ENCODE results near the gene MRM2.

The MRM2 gene

DNA sequence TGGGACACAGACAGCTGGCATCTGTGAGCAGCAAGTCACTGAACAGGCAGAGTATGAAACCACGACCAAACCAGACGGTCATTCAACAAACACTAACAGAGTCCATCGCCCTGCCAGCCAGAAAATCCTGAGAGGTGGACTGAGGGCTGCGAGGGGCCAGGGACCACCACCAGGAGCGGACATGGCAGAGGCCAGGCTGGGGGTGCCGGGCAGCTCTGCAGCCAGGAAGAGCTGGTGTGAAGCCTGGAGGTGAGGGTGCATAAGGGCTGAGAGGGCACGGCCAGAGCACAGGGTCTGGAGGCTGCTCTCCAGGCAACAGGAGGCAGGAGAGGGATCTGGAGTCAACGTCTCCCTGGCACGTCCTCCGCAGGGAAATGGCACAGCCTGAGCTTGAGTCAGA is 24.8 kb downstream of the MRM2 start:
- Histone ChIP-seq H3K9ac (ENCODE audit: low read depth in 1 of 2, low read length in 2 of 2) (no peak overlapping the region), H3K27me3 (ENCODE audit: control insufficient read depth in 1 of 2, insufficient read depth in 2 of 2, low read length in 2 of 2) (no peaks in the 10 kb centered on the region), H3K4me3 (ENCODE audit: low read depth in 1 of 2, low read length in 2 of 2) (no peak overlapping the region), H3K36me3 (ENCODE audit: control insufficient read depth in 1 of 2, insufficient read depth in 2 of 2, low read length in 2 of 2) (peaks cover 21 to 73% of the 10 kb centered on the region in 2 donors), H3K4me1 (ENCODE audit: control insufficient read depth in 1 of 2, insufficient read depth in 2 of 2, low read length in 2 of 2) (no peaks in the 10 kb centered on the region), H3K27ac (ENCODE audit: low read depth, low read length) (no peak overlapping the region), H3K9me3 (ENCODE audit: control insufficient read depth in 1 of 2, low read length in 2 of 2) (no peaks in the 10 kb centered on the region)

DNA sequence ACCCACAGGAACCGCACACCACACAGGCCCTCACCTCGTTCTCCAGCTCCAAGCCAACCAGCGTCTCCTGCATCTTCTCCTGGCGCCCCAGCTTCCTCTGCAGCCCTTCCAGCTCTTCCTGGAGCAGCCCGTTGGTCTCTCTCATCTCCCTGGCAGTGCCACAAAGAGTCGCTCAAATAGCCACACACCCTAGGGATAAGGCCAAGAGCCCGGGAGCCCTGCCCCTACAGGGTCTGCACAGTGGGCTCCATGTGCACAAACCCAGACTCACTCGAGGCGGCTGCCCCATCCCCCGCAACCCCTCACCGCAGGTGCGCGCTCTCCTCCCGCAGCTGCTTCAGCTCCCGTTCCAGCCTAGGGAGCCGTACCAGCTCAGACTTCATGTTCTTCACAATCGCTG is 26.2 kb downstream of the MRM2 start:
- peaks cover 21 to 72% of the 10 kb centered on the region in 2 donors for H3K36me3 ChIP-seq (ENCODE audit: control insufficient read depth in 1 of 2, insufficient read depth in 2 of 2, low read length in 2 of 2)

DNA sequence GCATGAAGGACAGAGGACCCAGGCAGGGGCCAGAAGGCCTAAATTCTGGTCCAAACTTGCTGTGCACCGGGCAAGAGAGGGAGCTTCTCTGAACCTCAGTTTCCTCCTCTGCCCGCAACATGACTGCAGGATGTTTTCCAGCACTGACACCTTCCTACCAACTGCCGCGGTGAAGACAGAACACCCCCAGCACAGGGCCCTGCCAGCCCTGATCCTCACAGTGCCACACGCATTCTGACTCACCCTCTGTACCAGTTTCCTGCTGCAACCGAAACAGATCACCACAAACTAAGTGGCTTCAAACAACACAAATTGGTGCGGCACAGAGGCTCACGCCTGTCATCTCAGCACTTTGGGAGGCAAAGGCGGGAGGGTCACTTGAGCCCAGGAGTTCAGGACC is 27.4 kb downstream of the MRM2 start:
- H3K9me3 ChIP-seq (ENCODE audit: control insufficient read depth in 1 of 2, low read length in 2 of 2): no peaks in the 10 kb centered on the region
- no peak overlapping the region for H3K4me3 ChIP-seq (ENCODE audit: low read depth in 1 of 2, low read length in 2 of 2)
- no peak overlapping the region for H3K9ac ChIP-seq (ENCODE audit: low read depth in 1 of 2, low read length in 2 of 2)
- no peak overlapping the region for H3K27ac ChIP-seq (ENCODE audit: low read depth, low read length)
- no peaks in the 10 kb centered on the region for H3K27me3 ChIP-seq (ENCODE audit: control insufficient read depth in 1 of 2, insufficient read depth in 2 of 2, low read length in 2 of 2)
- peaks cover 25 to 67% of the 10 kb centered on the region in 2 donors for H3K36me3 ChIP-seq (ENCODE audit: control insufficient read depth in 1 of 2, insufficient read depth in 2 of 2, low read length in 2 of 2)
- H3K4me1 ChIP-seq (ENCODE audit: control insufficient read depth in 1 of 2, insufficient read depth in 2 of 2, low read length in 2 of 2): no peaks in the 10 kb centered on the region

More for the DNA sequence above, 26.2 kb downstream of the MRM2 start:
- Histone ChIP-seq H3K27me3 (ENCODE audit: control insufficient read depth in 1 of 2, insufficient read depth in 2 of 2, low read length in 2 of 2) (no peaks in the 10 kb centered on the region), H3K9ac (ENCODE audit: low read depth in 1 of 2, low read length in 2 of 2) (no peak overlapping the region), H3K9me3 (ENCODE audit: control insufficient read depth in 1 of 2, low read length in 2 of 2) (no peaks in the 10 kb centered on the region), H3K4me3 (ENCODE audit: low read depth in 1 of 2, low read length in 2 of 2) (no peak overlapping the region), H3K27ac (ENCODE audit: low read depth, low read length) (no peak overlapping the region), H3K4me1 (ENCODE audit: control insufficient read depth in 1 of 2, insufficient read depth in 2 of 2, low read length in 2 of 2) (no peaks in the 10 kb centered on the region)

- no peak overlapping the region for H3K27ac ChIP-seq (ENCODE audit: low read depth, low read length)
- no peaks in the 10 kb centered on the region for H3K4me1 ChIP-seq (ENCODE audit: control insufficient read depth in 1 of 2, insufficient read depth in 2 of 2, low read length in 2 of 2)
- no peaks in the 10 kb centered on the region for H3K9me3 ChIP-seq (ENCODE audit: control insufficient read depth in 1 of 2, low read length in 2 of 2)
- no peaks in the 10 kb centered on the region for H3K27me3 ChIP-seq (ENCODE audit: control insufficient read depth in 1 of 2, insufficient read depth in 2 of 2, low read length in 2 of 2)
- H3K9ac ChIP-seq (ENCODE audit: low read depth in 1 of 2, low read length in 2 of 2): no peak overlapping the region
- peaks cover 25 to 74% of the 10 kb centered on the region in 2 donors for H3K36me3 ChIP-seq (ENCODE audit: control insufficient read depth in 1 of 2, insufficient read depth in 2 of 2, low read length in 2 of 2)
- no peak overlapping the region for H3K4me3 ChIP-seq (ENCODE audit: low read depth in 1 of 2, low read length in 2 of 2)
These were observed 28.3 kb downstream of the MRM2 start for GRCh38 chr7:2213551-2214215.

- H3K4me1 ChIP-seq (ENCODE audit: control insufficient read depth in 1 of 2, insufficient read depth in 2 of 2, low read length in 2 of 2): no peaks in the 10 kb centered on the region
- H3K27me3 ChIP-seq (ENCODE audit: control insufficient read depth in 1 of 2, insufficient read depth in 2 of 2, low read length in 2 of 2): no peaks in the 10 kb centered on the region
- no peak overlapping the region for H3K9ac ChIP-seq (ENCODE audit: low read depth in 1 of 2, low read length in 2 of 2)
- H3K27ac ChIP-seq (ENCODE audit: low read depth, low read length): no peak overlapping the region
- H3K4me3 ChIP-seq (ENCODE audit: low read depth in 1 of 2, low read length in 2 of 2): no peak overlapping the region
- H3K36me3 ChIP-seq (ENCODE audit: control insufficient read depth in 1 of 2, insufficient read depth in 2 of 2, low read length in 2 of 2): peaks cover 25 to 73% of the 10 kb centered on the region in 2 donors
- no peaks in the 10 kb centered on the region for H3K9me3 ChIP-seq (ENCODE audit: control insufficient read depth in 1 of 2, low read length in 2 of 2)
These were observed 29.1 kb downstream of the MRM2 start for GRCh38 chr7:2212906-2213305.

DNA sequence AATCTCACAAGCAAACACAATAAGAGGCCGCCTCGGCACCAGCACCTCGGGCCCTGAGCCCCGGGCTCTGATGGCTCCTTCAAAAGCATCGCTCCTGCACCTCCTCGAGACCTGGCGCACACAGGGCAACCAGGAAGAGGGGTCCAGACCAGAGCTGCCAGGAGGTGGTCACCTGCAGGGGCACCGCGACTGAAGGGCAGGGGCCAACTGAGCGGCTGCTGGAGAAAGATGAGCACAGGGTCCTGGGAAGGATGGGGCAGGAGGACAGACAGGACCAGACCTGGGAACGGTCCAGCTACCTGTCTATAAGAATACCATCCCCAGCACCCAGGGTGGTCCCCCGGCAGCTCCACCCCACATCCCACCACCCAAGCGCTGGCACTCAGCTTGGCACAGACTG is 30.1 kb downstream of the MRM2 start:
- Histone ChIP-seq H3K36me3 (ENCODE audit: control insufficient read depth in 1 of 2, insufficient read depth in 2 of 2, low read length in 2 of 2) (peaks cover 27 to 70% of the 10 kb centered on the region in 2 donors), H3K9me3 (ENCODE audit: control insufficient read depth in 1 of 2, low read length in 2 of 2) (no peaks in the 10 kb centered on the region), H3K27ac (ENCODE audit: low read depth, low read length) (no peak overlapping the region), H3K27me3 (ENCODE audit: control insufficient read depth in 1 of 2, insufficient read depth in 2 of 2, low read length in 2 of 2) (no peaks in the 10 kb centered on the region), H3K4me1 (ENCODE audit: control insufficient read depth in 1 of 2, insufficient read depth in 2 of 2, low read length in 2 of 2) (no peaks in the 10 kb centered on the region), H3K4me3 (ENCODE audit: low read depth in 1 of 2, low read length in 2 of 2) (no peak overlapping the region), H3K9ac (ENCODE audit: low read depth in 1 of 2, low read length in 2 of 2) (no peak overlapping the region)

- Histone ChIP-seq H3K9ac (ENCODE audit: low read depth in 1 of 2, low read length in 2 of 2) (no peak overlapping the region), H3K9me3 (ENCODE audit: control insufficient read depth in 1 of 2, low read length in 2 of 2) (no peaks in the 10 kb centered on the region), H3K27ac (ENCODE audit: low read depth, low read length) (no peak overlapping the region), H3K4me1 (ENCODE audit: control insufficient read depth in 1 of 2, insufficient read depth in 2 of 2, low read length in 2 of 2) (no peaks in the 10 kb centered on the region), H3K27me3 (ENCODE audit: control insufficient read depth in 1 of 2, insufficient read depth in 2 of 2, low read length in 2 of 2) (no peaks in the 10 kb centered on the region), H3K36me3 (ENCODE audit: control insufficient read depth in 1 of 2, insufficient read depth in 2 of 2, low read length in 2 of 2) (peaks cover 27 to 64% of the 10 kb centered on the region in 2 donors), H3K4me3 (ENCODE audit: low read depth in 1 of 2, low read length in 2 of 2) (no peak overlapping the region)
These were observed 30.6 kb downstream of the MRM2 start for GRCh38 chr7:2211259-2211880.

GRCh38 chr7:2210551-2211258 is 31.3 kb downstream of the MRM2 start:
- Histone ChIP-seq H3K9me3 (ENCODE audit: control insufficient read depth in 1 of 2, low read length in 2 of 2) (no peaks in the 10 kb centered on the region), H3K36me3 (ENCODE audit: control insufficient read depth in 1 of 2, insufficient read depth in 2 of 2, low read length in 2 of 2) (peaks cover 26 to 57% of the 10 kb centered on the region in 2 donors)

GRCh38 chr7:2209961-2210323 is 32.1 kb downstream of the MRM2 start:
- Histone ChIP-seq H3K4me1 (ENCODE audit: control insufficient read depth in 1 of 2, insufficient read depth in 2 of 2, low read length in 2 of 2) (no peaks in the 10 kb centered on the region), H3K9ac (ENCODE audit: low read depth in 1 of 2, low read length in 2 of 2) (no peak overlapping the region), H3K9me3 (ENCODE audit: control insufficient read depth in 1 of 2, low read length in 2 of 2) (no peaks in the 10 kb centered on the region), H3K4me3 (ENCODE audit: low read depth in 1 of 2, low read length in 2 of 2) (no peak overlapping the region), H3K27ac (ENCODE audit: low read depth, low read length) (no peak overlapping the region), H3K36me3 (ENCODE audit: control insufficient read depth in 1 of 2, insufficient read depth in 2 of 2, low read length in 2 of 2) (peaks cover 23 to 52% of the 10 kb centered on the region in 2 donors), H3K27me3 (ENCODE audit: control insufficient read depth in 1 of 2, insufficient read depth in 2 of 2, low read length in 2 of 2) (no peaks in the 10 kb centered on the region)

More at GRCh38 chr7:2210551-2211258, 31.3 kb downstream of the MRM2 start:
- Histone ChIP-seq H3K9ac (ENCODE audit: low read depth in 1 of 2, low read length in 2 of 2) (no peak overlapping the region), H3K4me1 (ENCODE audit: control insufficient read depth in 1 of 2, insufficient read depth in 2 of 2, low read length in 2 of 2) (no peaks in the 10 kb centered on the region), H3K27ac (ENCODE audit: low read depth, low read length) (no peak overlapping the region), H3K4me3 (ENCODE audit: low read depth in 1 of 2, low read length in 2 of 2) (no peak overlapping the region), H3K27me3 (ENCODE audit: control insufficient read depth in 1 of 2, insufficient read depth in 2 of 2, low read length in 2 of 2) (no peaks in the 10 kb centered on the region)
